Measurements from ENCODE around the gene ONECUT2.

The ONECUT2 gene

DNA sequence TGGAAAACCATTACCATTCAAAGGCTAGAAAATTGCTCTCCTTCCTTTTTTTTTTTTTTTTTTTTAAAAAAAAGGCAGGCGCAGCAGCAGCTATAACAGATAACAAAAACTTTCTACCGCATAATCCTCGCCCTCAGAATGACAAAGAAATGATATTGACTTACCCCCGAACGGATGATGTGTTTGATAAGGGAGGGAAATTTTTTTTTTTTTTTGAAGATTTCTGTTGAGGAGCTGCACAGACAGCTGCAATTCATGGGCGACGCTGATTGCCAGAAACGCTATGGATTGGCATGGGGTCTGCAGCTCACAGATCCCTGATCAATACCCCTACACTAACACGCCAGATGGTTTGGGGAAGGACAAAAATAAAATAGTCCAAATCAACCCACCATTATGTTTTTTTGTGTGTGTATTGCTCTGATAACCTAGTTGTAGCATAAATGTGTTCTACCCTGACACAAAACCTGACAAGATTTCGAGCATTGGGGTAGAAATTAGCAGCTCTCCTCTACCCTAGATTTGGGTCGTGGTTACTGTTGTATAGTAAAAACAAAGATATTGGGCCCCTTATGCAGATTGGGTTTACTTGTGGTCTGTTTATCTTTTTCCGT is 3.6 kb upstream of the ONECUT2 start:
- TF ChIP-seq, protein P1, sequence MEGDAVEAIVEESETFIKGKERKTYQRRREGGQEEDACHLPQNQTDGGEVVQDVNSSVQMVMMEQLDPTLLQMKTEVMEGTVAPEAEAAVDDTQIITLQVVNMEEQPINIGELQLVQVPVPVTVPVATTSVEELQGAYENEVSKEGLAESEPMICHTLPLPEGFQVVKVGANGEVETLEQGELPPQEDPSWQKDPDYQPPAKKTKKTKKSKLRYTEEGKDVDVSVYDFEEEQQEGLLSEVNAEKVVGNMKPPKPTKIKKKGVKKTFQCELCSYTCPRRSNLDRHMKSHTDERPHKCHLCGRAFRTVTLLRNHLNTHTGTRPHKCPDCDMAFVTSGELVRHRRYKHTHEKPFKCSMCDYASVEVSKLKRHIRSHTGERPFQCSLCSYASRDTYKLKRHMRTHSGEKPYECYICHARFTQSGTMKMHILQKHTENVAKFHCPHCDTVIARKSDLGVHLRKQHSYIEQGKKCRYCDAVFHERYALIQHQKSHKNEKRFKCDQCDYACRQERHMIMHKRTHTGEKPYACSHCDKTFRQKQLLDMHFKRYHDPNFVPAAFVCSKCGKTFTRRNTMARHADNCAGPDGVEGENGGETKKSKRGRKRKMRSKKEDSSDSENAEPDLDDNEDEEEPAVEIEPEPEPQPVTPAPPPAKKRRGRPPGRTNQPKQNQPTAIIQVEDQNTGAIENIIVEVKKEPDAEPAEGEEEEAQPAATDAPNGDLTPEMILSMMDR (IDR thresholded peaks at IDR 0.05; ENCODE audit: insufficient read depth, low read depth, low read length, missing control alignments) = no peak
- no peak for DNase-seq (ENCODE audit: low read depth)
- no peak overlapping the region for H3K4me3 ChIP-seq (ENCODE audit: low read length)

DNA sequence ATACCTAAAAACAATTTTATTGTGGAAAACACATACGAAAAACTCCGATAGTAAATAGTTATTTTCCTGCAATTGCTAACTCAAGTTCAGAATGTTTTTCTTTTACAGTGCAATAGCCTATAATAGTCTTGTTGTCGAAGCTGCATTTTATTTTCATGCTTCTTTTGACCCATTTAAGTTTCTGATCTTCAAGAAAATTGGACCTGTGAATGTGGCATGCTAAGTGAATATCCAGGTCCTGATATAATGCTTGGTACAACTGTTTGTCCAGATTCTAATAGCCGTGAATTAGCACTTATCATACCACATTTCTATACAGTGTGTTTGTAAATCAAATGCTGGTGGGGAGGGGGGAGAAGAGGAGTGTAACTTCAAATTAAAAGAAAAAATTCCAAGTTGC is 3.0 kb upstream of the ONECUT2 start:
- no peak overlapping the region for H3K4me3 ChIP-seq (ENCODE audit: low read length)
- TF ChIP-seq, protein P1 (IDR thresholded peaks at IDR 0.05; ENCODE audit: insufficient read depth, low read depth, low read length, missing control alignments) = no peak
- no peak for DNase-seq (ENCODE audit: low read depth)

DNA sequence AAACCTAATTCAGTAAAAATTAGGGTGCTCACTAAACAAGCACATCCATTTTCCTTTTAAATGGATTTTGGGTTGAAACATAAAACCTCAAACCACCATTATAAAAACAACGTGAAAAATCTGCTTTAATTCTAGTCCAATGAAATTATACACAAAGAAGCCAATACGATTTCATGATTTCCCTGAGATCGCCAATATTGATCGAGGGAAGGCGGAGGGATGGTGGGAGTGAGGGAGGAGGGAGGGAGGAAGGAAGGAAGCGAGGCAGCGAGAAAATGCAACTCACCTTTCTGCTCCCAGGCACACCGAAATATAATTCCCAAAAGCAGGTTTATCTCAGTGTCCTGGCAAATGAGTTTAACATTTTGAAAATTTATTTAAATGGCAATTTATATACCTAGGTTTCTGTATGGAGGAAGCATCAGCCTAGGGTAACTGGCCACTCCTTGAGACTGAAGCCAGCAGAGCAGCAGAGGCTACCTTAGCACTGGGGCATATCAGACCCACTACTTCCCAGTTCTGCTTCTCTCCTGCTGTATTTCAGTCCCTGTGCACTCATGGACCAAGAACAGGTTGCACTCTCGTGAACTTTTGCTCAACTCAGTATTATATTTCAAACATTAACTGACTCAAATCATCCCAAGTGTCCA is 2.3 kb upstream of the ONECUT2 start:
- no peak for DNase-seq (ENCODE audit: low read depth)
- TF ChIP-seq, protein P1 (IDR thresholded peaks at IDR 0.05; ENCODE audit: insufficient read depth, low read depth, low read length, missing control alignments) = no peak
- no peak overlapping the region for H3K4me3 ChIP-seq (ENCODE audit: low read length)

DNA sequence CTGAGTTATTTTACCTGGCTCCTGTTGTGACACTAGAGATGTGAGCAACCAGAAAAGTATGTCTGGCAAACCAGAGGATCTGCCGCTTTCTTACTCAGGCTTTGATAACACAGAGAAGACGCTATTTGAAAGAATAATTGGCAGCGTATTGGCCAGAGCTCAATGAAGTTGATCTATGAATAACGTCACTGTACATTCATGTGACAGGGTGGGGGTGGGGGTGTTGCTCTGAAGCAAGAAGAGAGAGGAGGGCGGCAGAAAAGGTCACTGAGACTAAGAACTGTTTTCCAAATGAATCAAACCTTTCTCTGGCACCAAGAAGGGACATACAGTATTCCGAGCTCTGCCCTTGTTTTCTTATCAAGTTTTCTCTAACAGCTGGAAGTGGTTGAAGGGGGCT is 1.7 kb upstream of the ONECUT2 start:
- H3K4me3 ChIP-seq (ENCODE audit: low read length) = no peak overlapping the region
- no peak for DNase-seq (ENCODE audit: low read depth)

DNA sequence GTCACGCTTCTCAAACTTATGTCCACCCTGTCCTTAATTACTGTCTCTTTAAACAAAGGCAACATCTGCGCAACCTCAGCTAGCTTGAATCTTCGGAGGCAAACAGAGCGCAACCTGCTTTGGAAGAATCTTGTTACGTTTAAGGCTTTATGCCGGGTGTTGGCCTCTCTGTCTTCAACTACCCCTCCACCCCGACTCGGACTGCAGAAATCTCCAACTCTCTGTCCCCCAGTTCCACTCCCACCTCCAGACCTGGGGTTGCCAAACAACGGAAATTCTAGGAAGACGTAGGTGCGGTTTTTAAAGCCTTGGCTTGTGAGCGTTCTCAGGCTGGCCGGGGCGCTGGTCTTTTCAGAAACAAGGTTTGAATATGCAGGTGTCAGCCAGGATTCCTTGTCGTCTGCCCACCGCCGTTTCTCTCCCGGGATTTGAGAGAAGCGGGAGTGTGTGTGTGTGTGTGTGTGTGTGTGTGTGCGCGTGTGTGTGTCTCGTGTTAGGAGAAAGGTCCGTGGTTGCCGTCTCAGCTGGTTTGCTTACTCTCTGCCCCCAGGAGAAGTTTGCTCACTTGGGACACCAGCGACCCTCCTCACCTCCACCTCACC is 1.1 kb upstream of the ONECUT2 start:
- no peak overlapping the region for H3K4me3 ChIP-seq (ENCODE audit: low read length)
- no peak for DNase-seq (ENCODE audit: low read depth)
- TF ChIP-seq, protein P1 (IDR thresholded peaks at IDR 0.05; ENCODE audit: insufficient read depth, low read depth, low read length, missing control alignments) = no peak

More for the DNA sequence above, 1.7 kb upstream of the ONECUT2 start:
- TF ChIP-seq, protein P1 (IDR thresholded peaks at IDR 0.05; ENCODE audit: insufficient read depth, low read depth, low read length, missing control alignments) = no peak

DNA sequence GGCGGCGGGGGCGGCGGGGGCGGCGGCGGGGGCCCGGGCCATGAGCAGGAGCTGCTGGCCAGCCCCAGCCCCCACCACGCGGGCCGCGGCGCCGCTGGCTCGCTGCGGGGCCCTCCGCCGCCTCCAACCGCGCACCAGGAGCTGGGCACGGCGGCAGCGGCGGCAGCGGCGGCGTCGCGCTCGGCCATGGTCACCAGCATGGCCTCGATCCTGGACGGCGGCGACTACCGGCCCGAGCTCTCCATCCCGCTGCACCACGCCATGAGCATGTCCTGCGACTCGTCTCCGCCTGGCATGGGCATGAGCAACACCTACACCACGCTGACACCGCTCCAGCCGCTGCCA is 644 bp downstream of the ONECUT2 start:
- TF ChIP-seq, protein P1 (IDR thresholded peaks at IDR 0.05; ENCODE audit: insufficient read depth, low read depth, low read length, missing control alignments) = no peak
- H3K4me3 ChIP-seq (ENCODE audit: low read length) = no peak overlapping the region
- DNase-seq (ENCODE audit: low read depth) = no peak

All from epithelial cell of esophagus (primary cell).